Measurements from ENCODE around the gene UBE2E2. TPM values are rescaled to one million over a fixed set of nuclear protein-coding genes. Genes with fewer than 3 reads are reported as not detected.

UBE2E2 gene
- total RNA-seq, 1 experiment from 2014 or later, result 9.5 TPM

GRCh38 chr3:23240171-23240785 lies 37.2 kb downstream of the UBE2E2 start:
- DNase-seq (ENCODE audit: low spot score), result no peak

GRCh38 chr3:23241256-23241655 lies 38.1 kb downstream of the UBE2E2 start:
- DNase-seq (ENCODE audit: low spot score), result no peak

- no peak for DNase-seq (ENCODE audit: low spot score)
These were observed 39.0 kb downstream of the UBE2E2 start for GRCh38 chr3:23242106-23242505.

- DNase-seq (ENCODE audit: low spot score), result no peak
These were observed 41.4 kb downstream of the UBE2E2 start for GRCh38 chr3:23244324-23245041.

- DNase-seq (ENCODE audit: low spot score), result no peak
These were observed 43.5 kb downstream of the UBE2E2 start for GRCh38 chr3:23246651-23247050.

- no peak for DNase-seq (ENCODE audit: low spot score)
These were observed 45.5 kb downstream of the UBE2E2 start for GRCh38 chr3:23248594-23249131.

- no peak for DNase-seq (ENCODE audit: low spot score)
These were observed 46.8 kb downstream of the UBE2E2 start for GRCh38 chr3:23249961-23250360.

- no peak for DNase-seq (ENCODE audit: low spot score)
These were observed 49.0 kb downstream of the UBE2E2 start for GRCh38 chr3:23252122-23252521.

GRCh38 chr3:23253214-23253613 lies 50.1 kb downstream of the UBE2E2 start:
- no peak for DNase-seq (ENCODE audit: low spot score)

GRCh38 chr3:23254282-23254681 lies 51.2 kb downstream of the UBE2E2 start:
- DNase-seq (ENCODE audit: low spot score), result no peak

- no peak for DNase-seq (ENCODE audit: low spot score)
These were observed 51.7 kb downstream of the UBE2E2 start for GRCh38 chr3:23254835-23255234.

GRCh38 chr3:23256741-23257435 lies 53.8 kb downstream of the UBE2E2 start:
- no peak for DNase-seq (ENCODE audit: low spot score)

GRCh38 chr3:23258110-23258509 lies 55.0 kb downstream of the UBE2E2 start:
- no peak for DNase-seq (ENCODE audit: low spot score)

- DNase-seq (ENCODE audit: low spot score), result no peak
These were observed 56.4 kb downstream of the UBE2E2 start for GRCh38 chr3:23259515-23259914.

GRCh38 chr3:23262766-23263165 lies 59.6 kb downstream of the UBE2E2 start:
- DNase-seq (ENCODE audit: low spot score), result no peak

GRCh38 chr3:23263796-23264195 lies 60.7 kb downstream of the UBE2E2 start:
- peak; percentile 9 for DNase-seq (ENCODE audit: low spot score)

GRCh38 chr3:23264413-23264812 lies 61.3 kb downstream of the UBE2E2 start:
- DNase-seq (ENCODE audit: low spot score), result peak; percentile 47

GRCh38 chr3:23270423-23270822 lies 67.3 kb downstream of the UBE2E2 start:
- no peak for DNase-seq (ENCODE audit: low spot score)

GRCh38 chr3:23271876-23272741 lies 69.0 kb downstream of the UBE2E2 start:
- no peak for DNase-seq (ENCODE audit: low spot score)

GRCh38 chr3:23272820-23273219 lies 69.7 kb downstream of the UBE2E2 start:
- no peak for DNase-seq (ENCODE audit: low spot score)

- DNase-seq (ENCODE audit: low spot score), result no peak
These were observed 71.9 kb downstream of the UBE2E2 start for GRCh38 chr3:23275061-23275460.

- DNase-seq (ENCODE audit: low spot score), result no peak
These were observed 72.7 kb downstream of the UBE2E2 start for GRCh38 chr3:23275814-23276213.
